NCI-H2029 (cell line): ENCODE measurements around the gene MDM4.

ENCODE experiments used
- DNase-seq: peaks from one replicate; lab custom pipeline; 2025; lab: John Stamatoyannopoulos, UW

The MDM4 gene

DNA sequence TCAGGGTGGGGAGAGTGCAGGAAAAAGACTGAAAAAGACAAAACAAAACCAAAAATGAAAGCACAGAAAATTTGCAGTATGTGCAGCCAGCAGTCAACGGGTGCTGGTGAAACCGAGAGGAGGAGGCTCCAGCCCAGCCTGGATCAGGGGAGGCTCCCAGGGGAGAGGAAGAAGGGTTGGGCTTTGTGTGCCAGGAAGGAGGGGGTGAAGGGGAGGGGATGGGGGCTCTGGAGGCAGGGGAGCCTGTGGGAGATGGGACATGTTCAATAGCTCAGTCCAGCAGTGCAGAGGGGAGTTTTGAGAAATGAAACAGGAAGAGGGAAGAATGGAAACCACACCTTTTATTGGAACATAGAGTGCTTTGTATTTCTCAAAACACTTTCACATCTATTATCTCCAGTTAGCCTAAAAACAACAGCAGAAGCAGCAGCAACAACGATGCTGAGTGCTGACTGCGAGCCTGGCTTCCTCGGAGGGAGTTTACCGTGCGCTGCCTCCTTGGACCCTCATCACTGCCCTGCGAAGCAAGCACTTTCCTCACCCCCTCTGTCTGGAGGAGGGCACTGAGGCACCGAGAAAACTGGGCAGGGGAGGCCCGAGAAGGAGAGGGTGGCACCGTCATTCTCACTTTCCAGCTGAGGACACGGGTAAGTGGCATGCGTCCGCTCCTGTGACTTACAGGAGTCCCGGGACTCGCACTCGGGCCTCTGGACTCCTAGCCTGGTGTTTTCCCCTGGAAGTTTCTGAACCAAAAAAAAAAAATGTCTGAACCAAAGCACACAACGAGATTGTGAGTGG, 62.9 kb downstream of the MDM4 start:
- peak; percentile 22 for DNase-seq

DNA sequence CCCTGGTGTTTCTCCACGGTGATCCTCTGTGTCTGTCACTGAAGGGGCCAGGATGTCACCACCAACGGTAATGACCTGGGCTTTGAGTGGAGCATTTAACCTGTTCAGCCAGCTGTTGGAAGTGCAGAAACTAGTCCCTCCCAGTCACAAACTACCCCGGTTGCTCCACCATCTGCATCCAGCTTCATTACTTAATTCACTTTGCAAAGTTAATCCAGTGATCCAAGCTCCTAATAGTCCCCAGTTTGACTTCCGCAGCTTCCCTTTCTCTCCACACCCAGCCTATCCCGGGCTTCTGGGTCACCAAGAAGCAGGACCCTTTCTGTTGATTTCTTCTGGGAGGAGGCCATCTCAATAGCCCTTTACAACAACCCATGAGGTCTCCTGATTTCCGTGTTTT, 63.5 kb downstream of the MDM4 start:
- DNase-seq = no peak

DNA sequence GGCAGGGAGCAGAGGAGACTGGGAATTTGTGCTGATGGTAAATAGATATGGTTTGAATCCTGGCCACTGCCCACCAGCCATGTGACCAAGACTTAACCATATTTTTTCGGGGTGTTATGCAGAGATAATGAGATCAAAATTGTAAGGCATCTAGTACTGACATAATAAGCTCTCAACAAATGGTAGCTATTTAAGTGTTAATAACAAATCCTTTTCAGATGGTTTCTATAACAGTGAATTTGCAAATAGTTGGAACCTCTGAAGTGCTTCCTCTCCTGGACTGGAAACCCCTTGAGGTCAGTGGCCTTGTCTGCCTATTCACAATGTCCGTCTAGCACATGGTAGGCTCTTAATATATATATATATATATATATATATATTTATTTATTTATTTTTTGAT, 64.7 kb downstream of the MDM4 start:
- no peak for DNase-seq

DNA sequence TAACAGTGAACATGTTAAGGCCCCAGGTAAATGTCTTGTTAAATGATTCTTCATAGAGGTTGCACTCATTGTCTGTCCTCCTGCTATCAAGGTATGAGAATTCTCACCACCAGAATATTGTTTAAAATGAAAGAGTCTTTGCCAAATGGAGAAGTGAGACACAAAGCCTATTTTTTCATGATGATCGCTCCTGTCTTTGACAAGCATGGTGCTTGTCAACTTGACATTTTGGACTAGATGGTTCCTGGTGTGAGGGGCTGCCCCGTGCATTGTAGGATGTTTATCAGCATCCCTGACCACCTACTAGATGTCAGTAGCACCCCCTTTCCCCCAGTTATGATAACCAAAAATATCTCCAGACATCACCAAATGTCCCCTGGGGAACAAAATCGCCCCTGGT, 65.6 kb downstream of the MDM4 start:
- no peak for DNase-seq

DNA sequence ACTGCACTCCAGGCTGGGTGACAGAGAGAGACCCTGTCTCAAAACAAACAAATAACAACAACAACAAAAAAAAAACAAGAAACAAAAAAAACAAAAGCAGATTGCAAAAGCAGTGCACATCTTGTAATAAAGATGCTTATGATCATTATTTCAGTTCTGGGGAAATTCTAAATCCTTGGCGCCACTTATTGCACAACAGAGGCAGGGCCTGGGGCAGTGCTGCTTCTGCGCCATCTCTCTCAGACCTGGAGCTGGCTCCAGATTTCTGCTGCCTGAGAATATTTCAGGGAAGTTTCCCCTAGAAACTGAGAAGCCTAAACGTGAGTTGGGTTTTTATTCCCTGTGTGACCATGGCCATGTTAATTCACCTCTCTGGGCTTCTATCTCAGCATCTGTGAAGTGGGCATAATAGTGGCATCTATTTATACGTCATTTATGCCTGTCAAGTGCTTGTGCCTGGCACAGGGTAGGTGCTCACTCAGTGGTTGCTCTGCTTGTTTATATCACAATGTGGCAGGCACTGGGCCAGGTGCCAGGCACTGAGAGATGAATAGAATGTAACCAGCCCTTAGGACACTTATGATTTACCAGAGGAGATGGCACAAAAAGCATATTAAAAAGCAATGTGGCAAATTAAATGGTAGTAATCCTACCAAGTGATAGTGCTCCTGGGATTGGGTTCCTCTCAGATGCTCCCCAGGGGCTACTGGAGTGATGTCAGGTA, 67.9 kb downstream of the MDM4 start:
- DNase-seq = peak; percentile 81

DNA sequence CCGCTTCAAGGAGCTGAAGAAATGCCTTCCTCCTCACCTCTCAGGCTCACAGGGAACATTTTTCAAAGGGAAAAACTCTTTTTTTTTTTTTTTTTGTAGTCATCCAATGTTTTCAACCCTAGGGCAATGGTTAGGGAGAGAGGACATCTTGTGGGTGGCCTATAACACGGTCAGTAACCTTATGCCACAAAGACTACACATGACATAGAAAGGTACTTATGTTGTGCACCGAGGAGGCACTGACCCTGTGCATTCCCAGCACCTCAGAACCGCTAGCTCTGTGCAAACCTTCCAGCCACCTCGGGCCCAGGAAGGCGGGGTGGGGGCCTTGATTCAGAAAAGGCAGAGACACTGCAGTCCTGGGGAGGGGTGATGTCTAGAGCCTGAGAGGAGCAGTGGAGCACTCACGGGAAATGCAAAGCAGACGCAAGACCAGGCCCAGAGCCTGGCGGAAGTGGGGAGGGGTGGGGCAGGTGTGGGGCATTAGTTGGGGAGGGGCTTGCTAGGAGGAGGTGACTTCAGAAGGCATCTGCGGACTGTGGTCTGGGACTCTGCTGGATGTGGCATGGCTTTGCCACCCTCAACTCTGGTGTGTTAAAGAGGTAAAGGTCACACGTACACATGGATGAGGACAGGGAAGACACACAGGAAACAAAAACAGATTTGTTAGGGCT, 68.6 kb downstream of the MDM4 start:
- no peak for DNase-seq

DNA sequence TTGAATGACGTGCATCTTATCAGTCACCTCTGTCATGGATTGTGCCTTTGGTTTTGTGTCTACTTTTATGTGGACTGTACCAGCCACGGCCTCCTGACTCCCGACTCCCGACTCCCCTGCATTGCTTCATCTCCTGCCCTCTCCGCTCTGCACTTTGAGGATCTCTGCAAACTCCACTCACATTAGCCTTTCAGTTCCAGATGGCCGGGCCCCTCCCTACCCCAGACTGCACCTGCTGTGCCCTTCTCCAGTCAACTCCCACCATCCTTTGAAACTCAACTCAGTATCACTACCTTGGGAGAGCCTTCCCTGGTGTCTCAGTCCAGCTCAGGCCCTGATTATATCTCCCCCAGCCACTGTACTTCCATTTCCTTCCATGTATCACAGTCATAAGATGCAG, 71.4 kb downstream of the MDM4 start:
- no peak for DNase-seq

DNA sequence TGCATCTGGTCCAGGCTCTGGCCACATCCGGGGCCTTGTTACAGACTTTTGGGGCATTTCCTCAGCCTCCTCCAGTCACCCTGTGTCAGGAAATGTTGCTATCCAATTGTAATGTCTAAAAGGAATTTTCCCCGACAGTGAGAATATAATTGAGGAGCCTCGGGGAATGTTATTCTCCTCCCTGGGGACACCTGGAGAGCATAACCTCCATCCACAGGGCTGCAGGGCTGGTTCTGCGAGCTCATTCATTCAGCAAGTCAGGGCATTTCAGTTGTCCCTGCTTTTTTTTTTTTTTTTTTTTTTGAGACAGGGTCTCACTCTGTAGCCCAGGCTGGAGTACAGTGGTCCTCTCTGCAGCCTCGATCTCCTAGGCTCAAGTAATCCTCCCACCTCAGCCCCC, 72.6 kb downstream of the MDM4 start:
- no peak for DNase-seq

- no peak for DNase-seq
These were observed 73.3 kb downstream of the MDM4 start for GRCh38 chr1:204589409-204590038.

GRCh38 chr1:204591473-204592090, 75.4 kb downstream of the MDM4 start:
- no peak for DNase-seq

- DNase-seq = no peak
These were observed 76.2 kb downstream of the MDM4 start for GRCh38 chr1:204592246-204592948.

GRCh38 chr1:204598319-204598969, 82.2 kb downstream of the MDM4 start:
- no peak for DNase-seq

DNA sequence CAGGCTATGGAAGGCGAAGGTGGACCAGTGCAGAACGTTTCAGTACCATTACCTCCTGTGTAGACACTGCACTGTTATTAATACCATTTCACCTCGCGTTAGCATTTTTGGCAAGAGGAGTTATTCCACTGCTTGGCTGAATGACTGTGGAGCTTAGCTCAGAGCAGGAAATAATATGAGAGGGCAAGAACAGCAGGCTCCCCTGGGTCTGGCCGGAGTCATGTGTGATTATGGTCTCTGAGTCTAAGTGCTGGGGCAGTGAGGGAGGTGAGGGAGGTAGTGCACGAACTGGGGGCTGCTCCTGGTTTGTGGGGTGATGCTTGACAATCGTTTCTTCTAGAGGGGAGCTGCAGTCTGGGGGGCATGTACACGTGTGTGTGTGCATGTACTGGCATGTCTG, 82.9 kb downstream of the MDM4 start:
- DNase-seq = no peak

DNA sequence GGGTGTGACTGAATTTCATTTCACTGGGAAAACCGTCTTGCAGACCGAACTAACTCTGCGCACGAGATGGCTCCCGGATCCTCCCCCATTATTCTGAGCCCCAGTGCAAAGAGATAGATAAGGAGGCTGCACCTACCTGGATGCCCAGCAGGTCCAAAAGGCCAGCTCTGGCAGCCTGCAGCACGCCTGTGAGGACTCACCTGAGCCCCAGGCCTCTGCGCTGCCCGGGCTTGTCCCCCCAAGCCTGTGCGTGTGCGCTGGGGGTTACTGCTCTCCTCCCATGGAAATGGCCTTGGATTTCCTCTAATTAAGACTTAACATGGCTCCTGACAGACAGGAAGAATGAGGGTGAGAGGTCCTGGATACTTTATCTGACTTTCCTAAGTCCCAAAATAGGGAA, 83.4 kb downstream of the MDM4 start:
- no peak for DNase-seq

DNA sequence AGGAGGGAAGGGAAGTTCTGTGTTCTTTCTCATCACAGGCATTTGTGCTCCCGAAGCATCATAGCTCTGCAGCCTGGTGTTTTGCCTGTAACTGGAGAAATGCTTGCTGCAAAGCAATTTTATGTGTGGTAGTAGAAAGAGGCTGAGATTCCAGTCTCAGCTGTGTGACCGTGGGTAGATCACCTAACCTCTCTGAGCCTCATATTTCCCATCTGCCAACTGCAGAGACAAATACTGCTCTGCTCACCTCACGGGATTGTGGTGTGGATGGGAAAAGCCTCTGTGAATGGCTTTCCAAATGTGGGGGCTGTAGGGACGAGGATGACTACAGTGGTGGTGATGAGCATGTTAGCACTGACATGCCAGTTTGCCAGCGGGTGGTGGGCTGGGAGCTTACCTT, 84.0 kb downstream of the MDM4 start:
- no peak for DNase-seq

- no peak for DNase-seq
These were observed 84.8 kb downstream of the MDM4 start for GRCh38 chr1:204600968-204601367.

DNA sequence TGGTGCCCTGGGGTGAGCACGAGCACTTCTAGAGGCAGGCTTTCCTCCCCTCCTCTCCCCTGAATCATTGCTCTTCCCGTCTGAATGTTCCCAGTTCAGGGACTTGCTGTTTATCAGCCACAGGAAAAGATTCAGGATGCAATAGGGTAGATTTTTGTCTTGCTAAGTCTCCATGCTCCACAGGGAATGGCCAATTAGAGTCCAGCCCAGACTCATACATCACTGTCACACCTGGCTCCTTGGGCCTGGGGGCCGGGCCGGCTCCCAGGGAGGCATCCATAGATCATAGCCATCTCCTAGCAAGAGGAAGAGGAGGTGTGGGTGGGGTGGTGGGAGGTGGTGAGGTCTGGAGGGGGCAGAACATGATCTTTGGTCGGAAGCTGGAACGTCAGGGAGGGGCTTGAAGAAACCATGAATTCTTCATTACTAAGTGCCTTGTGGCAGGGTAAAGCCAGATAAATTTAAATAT, 85.9 kb downstream of the MDM4 start:
- no peak for DNase-seq

DNA sequence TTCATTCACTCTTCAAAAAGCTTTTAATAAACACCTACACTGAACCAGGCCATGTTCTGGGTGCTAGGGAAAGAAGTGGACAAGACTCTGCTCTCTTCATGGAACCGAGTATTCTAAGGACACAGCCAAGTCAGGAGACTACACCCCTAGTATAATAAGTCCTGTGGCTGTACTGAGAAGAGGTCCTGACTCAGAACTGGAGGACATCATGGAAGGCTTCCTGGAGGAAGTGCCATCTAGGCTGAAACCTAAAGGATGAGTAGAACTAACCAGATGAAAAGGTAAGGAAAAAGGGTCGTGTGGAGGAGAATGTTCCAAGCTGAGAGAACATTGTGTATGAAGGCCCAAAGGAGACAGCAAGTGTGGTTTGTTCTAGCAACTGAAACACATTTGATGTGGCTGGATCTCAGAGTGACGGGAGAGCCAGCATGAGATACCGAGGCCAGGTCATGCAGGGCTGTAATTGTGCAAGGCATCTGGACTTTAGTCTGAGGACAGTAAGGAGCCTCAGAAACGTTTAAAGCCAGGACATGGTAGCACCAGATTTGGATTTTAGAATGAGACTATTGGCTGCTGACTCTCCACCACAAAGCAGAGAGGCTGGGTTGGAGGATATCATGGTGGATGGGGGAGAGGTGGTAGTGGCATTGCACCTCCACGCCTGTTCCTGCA, 86.8 kb downstream of the MDM4 start:
- no peak for DNase-seq

DNA sequence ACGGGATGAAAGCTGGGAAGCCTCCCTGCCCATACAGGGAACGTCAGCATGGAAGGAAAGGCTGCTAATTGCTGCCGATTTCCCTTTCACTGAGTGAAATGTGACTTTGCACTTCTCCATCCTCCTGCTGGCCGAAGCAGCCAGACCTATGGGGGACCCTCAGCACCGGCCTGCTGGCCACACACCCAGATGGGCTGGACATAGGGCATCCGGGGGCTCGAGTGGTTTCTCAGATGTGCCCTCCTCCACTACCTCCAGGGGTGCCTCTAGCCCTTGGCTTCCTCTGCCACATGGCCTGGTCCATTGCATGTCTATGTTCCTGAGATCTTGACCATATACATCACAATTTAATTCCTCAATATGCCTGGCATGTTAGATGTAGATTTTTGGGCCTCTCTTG, 89.6 kb downstream of the MDM4 start:
- DNase-seq = no peak
